HL-60 (cell line): ENCODE data around the gene LSM4.

ENCODE experiments used
- DNase-seq, 2 experiments: peaks; one replicate each; pipeline ENCODE4 v3.0.0-alpha.2; 2010 to 2020; ENCODE audit warnings: low read depth in 1 of 2, low spot score in 1 of 2
- H3K27ac ChIP-seq: fragments of 250-450 bp; sonication (Bioruptor Pico); replicated peaks from 2 replicates; pipeline ENCODE4 v1.5.1; 2020; ENCODE audit warnings: mild to moderate bottlenecking, moderate library complexity
- H3K27me3 ChIP-seq: fragments of 250-450 bp; sonication (Bioruptor Pico); 2 replicates; pipeline ENCODE4 v1.5.1; 2021; ENCODE audit warnings: mild to moderate bottlenecking, moderate library complexity; ENCODE audit not compliant: insufficient read depth, poor library complexity, severe bottlenecking
- H3K4me3 ChIP-seq: replicated peaks from 2 replicates; pipeline ENCODE4 v1.5.1; 2011; ENCODE audit warnings: mild to moderate bottlenecking, control low read depth, low read length; ENCODE audit not compliant: insufficient read depth
- GABPA ChIP-seq: IDR thresholded peaks from 2 replicates; pipeline ENCODE4 v1.6.1; 2012; ENCODE audit warnings: low read depth
- POLR2AphosphoS5 ChIP-seq: IDR thresholded peaks from 2 replicates; pipeline ENCODE4 v1.6.1; 2012; ENCODE audit warnings: low read depth
- SPI1 ChIP-seq: IDR thresholded peaks from 2 replicates; pipeline ENCODE4 v1.6.1; 2012; ENCODE audit warnings: low read depth, mild to moderate bottlenecking, borderline replicate concordance
- TF ChIP-seq, protein P1 (sequence below): IDR thresholded peaks from one replicate; pipeline ENCODE4 v1.5.1; 2011; ENCODE audit warnings: low read length, control low read depth, inconsistent platforms; ENCODE audit not compliant: insufficient read depth
- TF ChIP-seq, protein P2 (sequence below): IDR thresholded peaks from 2 replicates; pipeline ENCODE4 v1.6.1; 2012; ENCODE audit warnings: low read depth; ENCODE audit not compliant: insufficient replicate concordance

Gene LSM4

DNA sequence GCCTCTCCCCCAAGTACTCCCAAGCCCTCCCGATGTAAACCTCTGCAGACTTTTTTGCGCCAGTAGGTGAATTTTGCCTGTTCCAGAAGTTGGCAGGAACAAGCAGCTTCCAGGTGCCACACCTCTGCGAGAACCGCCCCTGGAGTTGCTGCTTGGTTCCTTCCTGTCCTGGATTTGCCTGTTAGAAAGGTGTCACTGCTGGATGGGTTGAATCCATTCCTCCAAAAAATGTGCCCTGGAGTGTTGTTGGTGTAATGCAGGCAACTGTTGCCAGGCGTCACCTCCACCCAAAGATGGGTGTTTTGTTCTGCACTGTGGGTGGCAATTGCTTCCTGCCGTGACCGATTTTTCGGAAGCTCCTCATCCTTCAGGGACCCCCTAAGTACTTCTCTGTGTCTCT lies 23.2 kb upstream of the LSM4 start:
- TF ChIP-seq POLR2AphosphoS5 (no peak), SPI1 (no peak), GABPA (no peak)
- TF ChIP-seq, protein P1, sequence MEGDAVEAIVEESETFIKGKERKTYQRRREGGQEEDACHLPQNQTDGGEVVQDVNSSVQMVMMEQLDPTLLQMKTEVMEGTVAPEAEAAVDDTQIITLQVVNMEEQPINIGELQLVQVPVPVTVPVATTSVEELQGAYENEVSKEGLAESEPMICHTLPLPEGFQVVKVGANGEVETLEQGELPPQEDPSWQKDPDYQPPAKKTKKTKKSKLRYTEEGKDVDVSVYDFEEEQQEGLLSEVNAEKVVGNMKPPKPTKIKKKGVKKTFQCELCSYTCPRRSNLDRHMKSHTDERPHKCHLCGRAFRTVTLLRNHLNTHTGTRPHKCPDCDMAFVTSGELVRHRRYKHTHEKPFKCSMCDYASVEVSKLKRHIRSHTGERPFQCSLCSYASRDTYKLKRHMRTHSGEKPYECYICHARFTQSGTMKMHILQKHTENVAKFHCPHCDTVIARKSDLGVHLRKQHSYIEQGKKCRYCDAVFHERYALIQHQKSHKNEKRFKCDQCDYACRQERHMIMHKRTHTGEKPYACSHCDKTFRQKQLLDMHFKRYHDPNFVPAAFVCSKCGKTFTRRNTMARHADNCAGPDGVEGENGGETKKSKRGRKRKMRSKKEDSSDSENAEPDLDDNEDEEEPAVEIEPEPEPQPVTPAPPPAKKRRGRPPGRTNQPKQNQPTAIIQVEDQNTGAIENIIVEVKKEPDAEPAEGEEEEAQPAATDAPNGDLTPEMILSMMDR: no peak
- TF ChIP-seq, protein P2, sequence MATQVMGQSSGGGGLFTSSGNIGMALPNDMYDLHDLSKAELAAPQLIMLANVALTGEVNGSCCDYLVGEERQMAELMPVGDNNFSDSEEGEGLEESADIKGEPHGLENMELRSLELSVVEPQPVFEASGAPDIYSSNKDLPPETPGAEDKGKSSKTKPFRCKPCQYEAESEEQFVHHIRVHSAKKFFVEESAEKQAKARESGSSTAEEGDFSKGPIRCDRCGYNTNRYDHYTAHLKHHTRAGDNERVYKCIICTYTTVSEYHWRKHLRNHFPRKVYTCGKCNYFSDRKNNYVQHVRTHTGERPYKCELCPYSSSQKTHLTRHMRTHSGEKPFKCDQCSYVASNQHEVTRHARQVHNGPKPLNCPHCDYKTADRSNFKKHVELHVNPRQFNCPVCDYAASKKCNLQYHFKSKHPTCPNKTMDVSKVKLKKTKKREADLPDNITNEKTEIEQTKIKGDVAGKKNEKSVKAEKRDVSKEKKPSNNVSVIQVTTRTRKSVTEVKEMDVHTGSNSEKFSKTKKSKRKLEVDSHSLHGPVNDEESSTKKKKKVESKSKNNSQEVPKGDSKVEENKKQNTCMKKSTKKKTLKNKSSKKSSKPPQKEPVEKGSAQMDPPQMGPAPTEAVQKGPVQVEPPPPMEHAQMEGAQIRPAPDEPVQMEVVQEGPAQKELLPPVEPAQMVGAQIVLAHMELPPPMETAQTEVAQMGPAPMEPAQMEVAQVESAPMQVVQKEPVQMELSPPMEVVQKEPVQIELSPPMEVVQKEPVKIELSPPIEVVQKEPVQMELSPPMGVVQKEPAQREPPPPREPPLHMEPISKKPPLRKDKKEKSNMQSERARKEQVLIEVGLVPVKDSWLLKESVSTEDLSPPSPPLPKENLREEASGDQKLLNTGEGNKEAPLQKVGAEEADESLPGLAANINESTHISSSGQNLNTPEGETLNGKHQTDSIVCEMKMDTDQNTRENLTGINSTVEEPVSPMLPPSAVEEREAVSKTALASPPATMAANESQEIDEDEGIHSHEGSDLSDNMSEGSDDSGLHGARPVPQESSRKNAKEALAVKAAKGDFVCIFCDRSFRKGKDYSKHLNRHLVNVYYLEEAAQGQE: no peak
- no peak overlapping the region for H3K27ac ChIP-seq
- DNase-seq: no peak

DNA sequence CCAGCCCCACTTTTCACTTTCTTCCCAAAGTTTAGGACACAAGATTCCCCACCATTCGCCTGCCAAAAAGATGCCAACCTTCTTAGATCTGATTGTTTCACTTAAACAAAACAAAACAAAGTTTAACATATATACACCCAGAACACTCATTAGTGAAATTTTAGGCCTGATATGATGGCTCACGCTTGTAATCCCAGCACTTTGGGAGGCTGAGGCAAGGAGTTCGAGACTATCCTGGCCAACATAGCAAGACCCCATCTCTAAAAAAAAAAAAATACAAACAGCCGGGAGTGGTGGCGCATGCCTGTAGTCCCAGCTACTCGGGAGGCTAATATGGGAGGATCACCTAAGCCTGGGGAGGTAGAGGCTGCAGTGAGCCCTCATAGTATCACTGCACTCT lies 22.4 kb upstream of the LSM4 start:
- Histone ChIP-seq H3K27ac (no peak overlapping the region), H3K27me3 (no peaks in the 10 kb centered on the region), H3K4me3 (no peak overlapping the region)
- TF ChIP-seq POLR2AphosphoS5 (no peak), GABPA (no peak), SPI1 (no peak)
- TF ChIP-seq, protein P1: no peak
- TF ChIP-seq, protein P2: no peak
- no peak for DNase-seq

More for the DNA sequence above, 23.2 kb upstream of the LSM4 start:
- H3K4me3 ChIP-seq: no peak overlapping the region
- H3K27me3 ChIP-seq: no peaks in the 10 kb centered on the region

DNA sequence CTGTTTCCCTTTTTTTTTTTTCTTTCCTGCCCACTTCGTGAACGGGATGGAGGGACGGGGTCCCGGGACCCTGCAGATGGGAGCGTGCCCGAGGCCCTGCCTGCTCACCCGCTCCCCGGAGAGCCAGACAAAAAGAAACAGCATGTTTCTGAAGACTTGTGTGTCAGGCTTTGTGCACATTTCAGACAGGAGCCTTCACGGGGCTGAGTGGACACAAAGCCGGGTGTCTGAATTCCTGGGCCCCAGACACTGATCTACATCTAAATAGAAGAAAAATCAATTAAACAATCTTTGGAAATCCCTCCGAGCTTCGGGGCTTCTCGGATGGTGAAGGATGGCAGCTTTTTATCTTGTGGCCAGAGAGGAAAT lies 21.7 kb upstream of the LSM4 start:
- H3K4me3 ChIP-seq: no peak overlapping the region
- DNase-seq: no peak
- TF ChIP-seq, protein P2: no peak
- no peak for TF ChIP-seq GABPA
- no peak for TF ChIP-seq POLR2AphosphoS5
- TF ChIP-seq, protein P1: no peak
- no peak for TF ChIP-seq SPI1
- no peaks in the 10 kb centered on the region for H3K27me3 ChIP-seq
- no peak overlapping the region for H3K27ac ChIP-seq
